Smooth muscle cell (in vitro differentiated cells): ENCODE measurements around the gene RAB5B. TPM values are rescaled to one million over a fixed set of nuclear protein-coding genes. Genes with fewer than 3 reads are reported as not detected.

ENCODE experiments used
- DNase-seq: peaks from one replicate; lab custom pipeline; 2025; ENCODE audit not compliant: unreplicated experiment; lab: John Stamatoyannopoulos, UW
- H2AFZ ChIP-seq: fragments of 200-600 bp; sonication (generic); 2 replicates; pipeline ENCODE4 v1.6.0; 2016; ENCODE audit warnings: antibody characterized with exemption, low read depth, mild to moderate bottlenecking
- H3F3A ChIP-seq: fragments of 200-600 bp; sonication (generic); 2 replicates; pipeline ENCODE4 v1.6.0; 2017; ENCODE audit warnings: antibody characterized with exemption, low read depth
- H3K27ac ChIP-seq: fragments of 200-600 bp; sonication (generic); 2 replicates; pipeline ENCODE4 v1.5.1; 2016; ENCODE audit warnings: low read depth, mild to moderate bottlenecking
- H3K27me3 ChIP-seq: fragments of 200-600 bp; sonication (generic); 2 replicates; pipeline ENCODE4 v1.6.1; 2016; ENCODE audit warnings: low read depth, mild to moderate bottlenecking
- H3K36me3 ChIP-seq: fragments of 200-600 bp; sonication (generic); 2 replicates; pipeline ENCODE4 v1.5.1; 2016; ENCODE audit warnings: low read depth
- H3K4me1 ChIP-seq: fragments of 200-600 bp; sonication (generic); 2 replicates; pipeline ENCODE4 v1.5.1; 2016; ENCODE audit warnings: low read depth
- H3K4me2 ChIP-seq: fragments of 200-600 bp; sonication (generic); 2 replicates; pipeline ENCODE4 v1.6.0; 2016; ENCODE audit warnings: mild to moderate bottlenecking
- H3K4me3 ChIP-seq: fragments of 200-600 bp; sonication (generic); 2 replicates; pipeline ENCODE4 v1.5.1; 2016; ENCODE audit warnings: mild to moderate bottlenecking
- H3K79me2 ChIP-seq: fragments of 200-600 bp; sonication (generic); 2 replicates; pipeline ENCODE4 v1.6.0; 2016; ENCODE audit warnings: low read depth, mild to moderate bottlenecking
- H3K9ac ChIP-seq: fragments of 200-600 bp; sonication (generic); 2 replicates; pipeline ENCODE4 v1.6.0; 2016; ENCODE audit warnings: low read depth
- H3K9me3 ChIP-seq: fragments of 200-600 bp; sonication (generic); replicated peaks from 2 replicates; pipeline ENCODE4 v1.5.1; 2016; ENCODE audit warnings: low read depth
- H4K20me1 ChIP-seq: fragments of 200-600 bp; sonication (generic); 2 replicates; pipeline ENCODE4 v1.6.0; 2016; ENCODE audit warnings: low read depth
- CTCF ChIP-seq: fragments of 200-600 bp; sonication (generic); IDR thresholded peaks from 2 replicates; pipeline ENCODE4 v1.5.1; 2017; ENCODE audit warnings: borderline replicate concordance, mild to moderate bottlenecking, antibody characterized with exemption; ENCODE audit not compliant: insufficient read depth, poor library complexity, severe bottlenecking
- WGBS: methylation state at CpG from one replicate; pipeline ENCODE4 v1.1.7; 2016; ENCODE audit warnings: low lambda C conversion rate; 5-methylcytosine and 5-hydroxymethylcytosine counted together
- polyA plus RNA-seq: library from polyadenylated mRNA; unstranded; fragments of >200 nt; fragmentation: Nextera tagmentation; extraction: Ambion mirVana; gene quantifications from 2 replicates; pipeline ENCODE4 v1.2.1, GENCODE V29; 2016
- total RNA-seq: library from RNA; depleted of rRNA; stranded (reverse); fragments of >200 nt; gene quantifications from 2 replicates; pipeline ENCODE4 v1.2.3, GENCODE V29; 2014

Gene RAB5B
- total and polyA plus RNA-seq, 2 experiments from 2014 or later: 77.2 to 81.9 TPM

- H4K20me1 ChIP-seq: no peaks in the 10 kb centered on the region
- peaks cover 17% of the 10 kb centered on the region for H3F3A ChIP-seq
- H2AFZ ChIP-seq: no peak overlapping the region
- H3K4me3 ChIP-seq: no peak overlapping the region
- no peaks in the 10 kb centered on the region for H3K27me3 ChIP-seq
- no peak overlapping the region for H3K27ac ChIP-seq
- no peaks in the 10 kb centered on the region for H3K9me3 ChIP-seq
- 100% methylated on average over 1 of the region's 1 CpG for WGBS
- no peak overlapping the region for H3K4me2 ChIP-seq
- H3K79me2 ChIP-seq: peaks cover 10% of the 10 kb centered on the region
- peaks cover 13% of the 10 kb centered on the region for H3K4me1 ChIP-seq
- no peak for DNase-seq
- no peak for TF ChIP-seq CTCF
- H3K36me3 ChIP-seq: no peaks in the 10 kb centered on the region
- no peak overlapping the region for H3K9ac ChIP-seq
These were observed 39.1 kb upstream of the RAB5B start for GRCh38 chr12:55934773-55935172.

- Histone ChIP-seq H3K27ac (no peak overlapping the region), H3K4me2 (no peak overlapping the region), H3K27me3 (no peaks in the 10 kb centered on the region), H3K9me3 (no peaks in the 10 kb centered on the region), H3K4me3 (no peak overlapping the region), H4K20me1 (no peaks in the 10 kb centered on the region), H3K36me3 (no peaks in the 10 kb centered on the region), H3K9ac (no peak overlapping the region), H3K4me1 (peaks cover 9% of the 10 kb centered on the region), H2AFZ (no peak overlapping the region), H3K79me2 (peaks cover 10% of the 10 kb centered on the region), H3F3A (peaks cover 14% of the 10 kb centered on the region)
- no peak for DNase-seq
- WGBS: 74% methylated on average over 26 of the region's 26 CpGs
- no peak for TF ChIP-seq CTCF
These were observed 38.1 kb upstream of the RAB5B start for GRCh38 chr12:55935738-55936151.

GRCh38 chr12:55937981-55938380, 35.9 kb upstream of the RAB5B start:
- peaks cover under 1% of the 10 kb centered on the region for H3K36me3 ChIP-seq
- no peak for TF ChIP-seq CTCF
- no peak overlapping the region for H3K4me2 ChIP-seq
- H3K9ac ChIP-seq: no peak overlapping the region
- no peaks in the 10 kb centered on the region for H3K9me3 ChIP-seq
- H2AFZ ChIP-seq: no peak overlapping the region
- no peak for DNase-seq
- H3K27ac ChIP-seq: no peak overlapping the region
- H3K4me1 ChIP-seq: no peaks in the 10 kb centered on the region
- WGBS: 94% methylated on average over 2 of the region's 2 CpGs
- H3K27me3 ChIP-seq: no peaks in the 10 kb centered on the region
- no peak overlapping the region for H3K4me3 ChIP-seq
- no peaks in the 10 kb centered on the region for H4K20me1 ChIP-seq
- H3F3A ChIP-seq: peaks cover 7% of the 10 kb centered on the region
- peaks cover 10% of the 10 kb centered on the region for H3K79me2 ChIP-seq

GRCh38 chr12:55938826-55939501, 34.9 kb upstream of the RAB5B start:
- no peak for TF ChIP-seq CTCF
- Histone ChIP-seq H3K4me1 (no peaks in the 10 kb centered on the region), H3F3A (peaks cover 2% of the 10 kb centered on the region), H3K27ac (no peak overlapping the region), H4K20me1 (no peaks in the 10 kb centered on the region), H3K4me2 (no peak overlapping the region), H3K4me3 (no peak overlapping the region), H2AFZ (no peak overlapping the region), H3K9me3 (no peaks in the 10 kb centered on the region), H3K27me3 (no peaks in the 10 kb centered on the region), H3K9ac (no peak overlapping the region), H3K79me2 (peaks cover 6% of the 10 kb centered on the region), H3K36me3 (peaks cover 6% of the 10 kb centered on the region)
- WGBS: 89% methylated on average over 8 of the region's 8 CpGs
- no peak for DNase-seq
